OCI-LY1 (cell line): ENCODE results near the gene ZBTB45.

Experiments used
- H2AFZ ChIP-seq: fragments of 200-600 bp; sonication (generic), shearing (Covaris generic); 2 replicates; pipeline ENCODE4 v1.6.0; 2014; ENCODE audit warnings: antibody characterized with exemption, mild to moderate bottlenecking, low read length
- H3F3A ChIP-seq: fragments of 200-600 bp; sonication (generic), shearing (Covaris generic); 2 replicates; pipeline ENCODE4 v1.6.0; 2014; ENCODE audit warnings: mild to moderate bottlenecking, antibody characterized with exemption, low read length, moderate library complexity; ENCODE audit not compliant: insufficient read depth
- H3K27ac ChIP-seq: fragments of 200-600 bp; sonication (generic); 2 replicates; pipeline ENCODE4 v1.5.1; 2014; ENCODE audit warnings: low read length, mixed run types, mild to moderate bottlenecking, low read depth; ENCODE audit not compliant: poor library complexity, severe bottlenecking
- H3K27me3 ChIP-seq: fragments of 200-600 bp; sonication (generic); 2 replicates; pipeline ENCODE4 v1.6.0; 2014; ENCODE audit warnings: antibody characterized with exemption, mild to moderate bottlenecking, low read length, moderate library complexity; ENCODE audit not compliant: insufficient read depth
- H3K36me3 ChIP-seq: fragments of 200-600 bp; sonication (generic); 2 replicates; pipeline ENCODE4 v1.6.1; 2014; ENCODE audit warnings: mild to moderate bottlenecking, antibody characterized with exemption, low read length, moderate library complexity, mixed read lengths; ENCODE audit not compliant: insufficient read depth
- H3K4me1 ChIP-seq: fragments of 200-600 bp; sonication (generic); 2 replicates; pipeline ENCODE4 v1.5.1; 2014; ENCODE audit warnings: mild to moderate bottlenecking, low read length, moderate library complexity; ENCODE audit not compliant: insufficient read depth, severe bottlenecking
- H3K4me2 ChIP-seq: fragments of 200-600 bp; sonication (generic), shearing (Covaris generic); 2 replicates; pipeline ENCODE4 v1.6.1; 2014; ENCODE audit warnings: low read length
- H3K4me3 ChIP-seq: fragments of 200-600 bp; sonication (generic); 2 replicates; pipeline ENCODE4 v1.5.1; 2014; ENCODE audit warnings: low read length, low read depth, mild to moderate bottlenecking, mixed read lengths; ENCODE audit not compliant: poor library complexity, severe bottlenecking
- H3K79me2 ChIP-seq: fragments of 200-600 bp; shearing (Covaris generic); 2 replicates; pipeline ENCODE4 v1.6.1; 2016; ENCODE audit warnings: mixed run types, low read length, mixed read lengths; ENCODE audit not compliant: insufficient read depth
- H3K9ac ChIP-seq: fragments of 200-600 bp; sonication (generic), shearing (Covaris generic); 2 replicates; pipeline ENCODE4 v1.6.1; 2014; ENCODE audit warnings: mild to moderate bottlenecking, low read length, mixed read lengths
- H3K9me2 ChIP-seq: fragments of 200-600 bp; sonication (generic), shearing (Covaris generic); 2 replicates; pipeline ENCODE4 v1.6.1; 2014; ENCODE audit warnings: low read depth, mild to moderate bottlenecking, low read length, mixed read lengths
- H3K9me3 ChIP-seq: fragments of 200-600 bp; shearing (Covaris generic); 2 replicates; pipeline ENCODE4 v1.6.1; 2014; ENCODE audit warnings: low read length, mixed read lengths
- H4K20me1 ChIP-seq: fragments of 200-600 bp; sonication (generic), shearing (Covaris generic); 2 replicates; pipeline ENCODE4 v1.6.0; 2016; ENCODE audit warnings: mild to moderate bottlenecking, low read length; ENCODE audit not compliant: insufficient read depth
- CTCF ChIP-seq: fragments of 200-600 bp; sonication (generic), shearing (Covaris generic); IDR thresholded peaks from 2 replicates; pipeline ENCODE4 v1.5.1; 2017; ENCODE audit warnings: mild to moderate bottlenecking, antibody characterized with exemption, low read length, moderate library complexity, mixed read lengths
- EZH2 ChIP-seq: fragments of 200-600 bp; sonication (generic), shearing (Covaris generic); IDR thresholded peaks from 2 replicates; pipeline ENCODE4 v1.8.0; 2017; ENCODE audit warnings: borderline replicate concordance, mixed run types, mild to moderate bottlenecking, antibody characterized with exemption, low read length, moderate library complexity, mixed read lengths

The ZBTB45 gene

GRCh38 chr19:58468216-58468839 is 51.3 kb downstream of the ZBTB45 start:
- no peak overlapping the region for H2AFZ ChIP-seq
- no peaks in the 10 kb centered on the region; the same call in 1 of the 2 replicates for H3K79me2 ChIP-seq
- no peaks in the 10 kb centered on the region for H3F3A ChIP-seq
- no peaks in the 10 kb centered on the region for H4K20me1 ChIP-seq
- H3K27me3 ChIP-seq = no peaks in the 10 kb centered on the region
- peak overlapping the region; percentile 79 for H3K4me3 ChIP-seq
- H3K36me3 ChIP-seq = peaks cover 36% of the 10 kb centered on the region
- H3K9ac ChIP-seq = peak overlapping the region; percentile 50; the same call in 1 of the 2 replicates
- no peak overlapping the region for H3K27ac ChIP-seq
- no peaks in the 10 kb centered on the region for H3K9me3 ChIP-seq
- no peaks in the 10 kb centered on the region for H3K9me2 ChIP-seq
- peaks cover 22% of the 10 kb centered on the region for H3K4me1 ChIP-seq
- peak overlapping the region; percentile 78 for H3K4me2 ChIP-seq
- no peak for TF ChIP-seq CTCF
- no peak for TF ChIP-seq EZH2

GRCh38 chr19:58466760-58467589 is 52.6 kb downstream of the ZBTB45 start, which contains the start of gene ZNF324:
Gene ZNF324 (plus strand): TSS chr19:58467080. CDS start chr19:58469186, 2,106 bp downstream.
- H3K27ac ChIP-seq = no peak within 1 kb of the TSS
- TF ChIP-seq EZH2 (no peak), CTCF (no peak)

GRCh38 chr19:58466089-58466759 is 53.4 kb downstream of the ZBTB45 start:
- Histone ChIP-seq H3K9me3 (no peaks in the 10 kb centered on the region), H3K79me2 (no peaks in the 10 kb centered on the region; the same call in 1 of the 2 replicates), H3K27me3 (no peaks in the 10 kb centered on the region), H3F3A (no peaks in the 10 kb centered on the region; the same call in 1 of the 2 replicates), H3K4me2 (peak overlapping the region; percentile 78), H3K36me3 (peaks cover 18% of the 10 kb centered on the region), H3K4me1 (peaks cover 22% of the 10 kb centered on the region), H2AFZ (0 out of 2 replicates have a peak overlapping the region, but pooled peaks have one; percentile 22), H3K9me2 (no peaks in the 10 kb centered on the region), H3K9ac (peak overlapping the region; percentile 52; the same call in 1 of the 2 replicates), H3K4me3 (peak overlapping the region; percentile 79), H3K27ac (no peak overlapping the region), H4K20me1 (no peaks in the 10 kb centered on the region)
- TF ChIP-seq CTCF = no peak
- no peak for TF ChIP-seq EZH2

More at GRCh38 chr19:58466760-58467589, 52.6 kb downstream of the ZBTB45 start, which contains the start of gene ZNF324:
- Histone ChIP-seq H3K27me3 (no peaks in the 10 kb centered on the region), H3F3A (no peaks in the 10 kb centered on the region; the same call in 1 of the 2 replicates), H3K36me3 (peaks cover 22% of the 10 kb centered on the region), H3K4me3 (peak within 1 kb of the TSS; percentile 79), H3K79me2 (no peaks in the 10 kb centered on the region; the same call in 1 of the 2 replicates), H4K20me1 (no peaks in the 10 kb centered on the region), H3K4me1 (peaks cover 22% of the 10 kb centered on the region), H3K9ac (peak within 1 kb of the TSS; percentile 76), H2AFZ (0 out of 2 replicates have a peak within 1 kb of the TSS, but pooled peaks have one; percentile 22), H3K9me3 (no peaks in the 10 kb centered on the region), H3K9me2 (no peaks in the 10 kb centered on the region), H3K4me2 (peak within 1 kb of the TSS; percentile 78)
